HG03139 (cell line): ENCODE results near the gene RNFT2.
"Not testable (repeated sequence)": the region's sequence is repeated elsewhere in the genome, so short reads cannot be mapped to it uniquely, and the experiment has no call there.

Experiments
- ATAC-seq: cut with Tn5 transposase; IDR thresholded peaks from one replicate; pipeline ENCODE4 v1.9.1; 2021; ENCODE audit not compliant: unreplicated experiment

RNFT2 gene

DNA sequence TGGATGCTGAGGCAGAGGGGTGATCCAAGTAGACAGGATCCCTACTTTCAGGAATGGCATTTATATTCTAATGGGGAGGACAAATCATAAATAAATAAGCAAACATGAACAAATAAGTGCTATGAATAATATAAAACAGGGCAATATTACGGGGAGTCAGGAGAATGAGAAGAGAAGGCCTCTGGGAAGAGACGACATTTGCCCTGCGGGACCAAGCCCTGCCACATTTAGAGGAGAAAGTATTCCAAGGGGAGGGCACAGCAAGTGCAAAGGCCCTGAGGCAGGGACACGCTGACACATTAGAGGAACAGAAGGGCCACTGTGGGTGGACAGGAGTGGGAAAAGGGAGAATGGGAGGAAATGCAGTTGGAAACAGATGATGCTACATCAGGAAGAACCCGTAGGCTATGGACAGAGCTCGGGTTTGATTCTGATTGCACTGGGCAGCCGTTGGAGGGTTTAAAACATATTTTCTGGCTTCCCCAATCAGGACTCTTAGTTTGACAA is 1.3 kb downstream of the RNFT2 start:
- no peak for ATAC-seq

DNA sequence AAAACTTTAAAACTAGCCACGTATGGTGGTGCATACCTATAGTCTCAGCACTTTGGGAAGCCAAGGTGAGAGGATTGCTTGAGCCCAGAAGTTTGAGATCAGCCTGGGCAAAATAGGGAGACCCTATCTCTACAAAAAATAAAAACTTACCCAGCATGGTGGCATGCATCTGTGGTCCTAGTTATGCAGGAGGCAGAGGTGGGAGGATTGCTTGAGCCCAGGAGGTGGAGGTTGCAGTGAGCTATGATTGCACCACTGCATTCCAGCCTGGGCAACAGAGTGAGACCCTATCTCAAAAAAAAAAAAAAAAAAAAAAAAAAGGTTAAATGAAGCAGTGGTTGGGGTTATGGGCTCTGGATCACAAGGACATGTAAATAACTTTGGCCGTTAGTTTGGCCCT is 4.7 kb downstream of the RNFT2 start:
- ATAC-seq, result not testable (repeated sequence)

GRCh38 chr12:116744766-116745165 is 6.7 kb downstream of the RNFT2 start:
- no peak for ATAC-seq

GRCh38 chr12:116745554-116745953 is 7.4 kb downstream of the RNFT2 start:
- ATAC-seq, result no peak

DNA sequence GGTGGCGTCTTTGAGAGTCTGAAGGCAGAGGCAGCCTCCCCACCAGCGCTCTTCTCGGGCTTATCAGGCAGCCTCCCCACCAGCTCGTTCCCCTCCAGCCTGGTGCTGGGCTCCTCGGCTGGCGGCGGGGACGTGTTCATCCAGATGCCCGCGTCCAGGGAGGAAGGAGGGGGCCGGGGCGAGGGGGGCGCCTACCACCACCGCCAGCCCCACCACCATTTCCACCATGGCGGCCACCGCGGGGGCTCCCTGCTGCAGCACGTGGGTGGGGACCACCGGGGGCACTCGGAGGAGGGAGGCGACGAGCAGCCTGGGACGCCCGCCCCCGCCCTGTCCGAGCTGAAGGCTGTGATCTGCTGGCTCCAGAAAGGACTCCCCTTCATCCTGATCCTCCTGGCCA is 11.8 kb downstream of the RNFT2 start:
- ATAC-seq, result no peak

DNA sequence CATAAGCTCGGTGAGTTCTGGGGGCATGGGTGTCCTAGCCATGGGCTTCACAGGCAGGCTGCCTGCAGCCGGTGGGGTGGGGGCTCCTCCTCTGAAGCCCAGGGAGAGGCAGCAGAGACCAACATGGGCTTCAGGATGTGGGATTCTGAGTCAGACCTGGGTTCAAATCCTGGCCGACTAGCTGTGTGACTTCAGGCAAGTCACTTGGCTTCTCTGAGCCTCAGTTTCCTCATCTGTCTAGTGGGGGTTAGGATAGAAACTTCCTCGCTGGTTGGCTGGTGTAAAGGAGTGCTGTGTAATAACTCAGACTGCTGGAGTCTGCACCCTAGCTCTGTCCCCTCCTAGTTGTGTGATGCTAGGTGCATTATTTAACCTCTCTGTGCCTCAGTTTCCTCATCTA is 12.2 kb downstream of the RNFT2 start:
- no peak for ATAC-seq

DNA sequence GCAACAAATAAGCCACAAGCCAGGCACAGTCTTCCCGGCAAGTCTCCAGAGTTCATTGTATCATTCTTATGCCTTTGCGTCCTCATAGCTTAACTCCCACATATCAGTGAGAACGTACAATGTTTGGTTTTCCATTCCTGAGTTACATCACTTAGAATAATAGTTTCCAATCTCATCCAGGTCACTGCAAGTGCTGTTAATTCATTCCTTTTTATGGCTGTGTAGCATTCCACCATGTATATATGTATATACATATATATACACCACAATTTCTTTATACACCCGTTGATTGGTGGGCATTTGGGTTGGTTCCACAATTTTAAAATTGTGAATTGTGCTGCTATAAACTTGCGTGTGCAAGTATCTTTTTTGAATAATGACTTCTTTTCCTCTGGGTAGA is 16.0 kb downstream of the RNFT2 start:
- ATAC-seq, result not testable (repeated sequence)

GRCh38 chr12:116754783-116755182 is 16.7 kb downstream of the RNFT2 start:
- ATAC-seq, result not testable (repeated sequence)

DNA sequence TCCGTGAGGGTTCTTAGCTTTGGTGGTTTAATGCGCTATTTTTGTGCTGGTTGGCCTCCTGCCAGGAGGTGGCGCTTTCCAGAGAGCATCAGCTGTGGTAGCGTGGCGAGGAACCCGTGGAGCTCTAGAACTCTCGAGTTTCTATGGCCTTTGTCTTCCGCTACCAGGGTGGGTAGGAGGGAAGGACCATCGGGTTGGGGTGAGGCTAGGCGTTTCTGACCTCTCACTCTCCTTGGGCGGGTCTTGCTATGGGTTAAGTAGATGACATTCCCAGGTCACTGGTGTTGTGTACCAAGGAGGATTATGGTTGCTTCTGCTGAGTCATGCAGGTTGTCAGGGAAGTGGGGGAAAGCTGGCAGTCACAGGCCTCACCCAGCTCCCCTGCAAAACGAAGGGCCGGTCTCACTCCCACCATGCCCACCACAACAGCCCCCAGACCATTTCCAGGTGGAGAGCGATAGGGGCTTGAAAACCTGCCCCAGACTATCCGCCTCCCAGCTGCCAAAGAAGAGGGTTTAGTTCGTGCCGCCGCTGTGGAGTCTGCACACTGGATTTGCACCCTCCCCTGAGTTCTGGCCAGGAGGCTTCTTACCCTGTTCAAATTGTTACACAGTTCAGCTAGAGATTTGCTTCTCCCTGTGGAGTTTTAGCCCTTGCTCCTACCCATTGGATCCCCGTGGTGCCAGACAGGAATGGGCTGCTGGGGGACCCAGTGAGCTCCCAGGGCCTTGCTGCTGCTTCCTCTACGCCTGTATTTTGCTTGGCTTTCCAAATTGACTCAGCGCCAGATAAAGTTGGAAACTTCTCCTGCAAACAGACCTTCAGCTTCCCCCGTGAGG is 21.9 kb downstream of the RNFT2 start:
- ATAC-seq, result no peak

GRCh38 chr12:116760622-116761020 is 22.5 kb downstream of the RNFT2 start:
- no peak for ATAC-seq

- no peak for ATAC-seq
These were observed 23.4 kb downstream of the RNFT2 start for GRCh38 chr12:116761499-116761898.

DNA sequence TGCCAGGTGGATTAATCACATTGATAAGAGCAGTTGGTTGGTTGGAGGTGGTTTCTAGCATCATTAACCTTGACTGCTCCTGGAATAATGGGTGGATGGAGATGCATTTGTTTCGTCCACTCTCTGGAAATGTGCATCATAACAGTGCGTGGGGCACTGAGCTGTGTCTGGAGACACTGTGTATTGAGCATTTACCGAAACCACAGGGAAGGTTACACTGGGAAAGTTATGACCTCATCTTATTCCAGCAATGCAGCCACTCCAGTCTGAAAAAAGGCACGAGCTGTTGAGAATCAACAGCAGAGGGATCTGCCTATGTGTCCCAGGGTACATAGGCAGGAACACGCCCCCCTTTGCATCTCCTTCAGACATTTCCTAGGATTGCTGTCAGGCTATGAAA is 27.2 kb downstream of the RNFT2 start:
- ATAC-seq, result no peak

GRCh38 chr12:116766285-116766684 is 28.2 kb downstream of the RNFT2 start:
- ATAC-seq, result no peak

GRCh38 chr12:116766746-116767145 is 28.6 kb downstream of the RNFT2 start:
- no peak for ATAC-seq

DNA sequence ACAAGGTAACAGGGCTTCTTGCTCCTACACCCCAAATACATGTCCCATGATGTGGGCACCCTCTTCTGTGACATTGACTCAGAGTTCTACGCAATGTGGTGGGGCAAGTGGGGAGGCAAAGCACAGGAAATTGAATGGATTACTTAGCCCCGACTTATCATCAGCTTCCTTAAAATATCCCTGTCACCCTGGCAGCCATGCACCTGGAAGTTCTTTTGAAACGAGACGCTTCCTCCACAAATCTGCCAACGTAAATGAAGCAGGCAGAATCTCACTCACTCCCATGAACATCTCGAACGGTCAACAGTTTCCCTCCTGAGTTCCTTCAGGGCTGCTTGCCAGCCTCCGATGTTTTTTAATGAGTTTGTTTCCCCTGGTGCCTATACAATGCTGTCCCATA is 33.5 kb downstream of the RNFT2 start:
- no peak for ATAC-seq

DNA sequence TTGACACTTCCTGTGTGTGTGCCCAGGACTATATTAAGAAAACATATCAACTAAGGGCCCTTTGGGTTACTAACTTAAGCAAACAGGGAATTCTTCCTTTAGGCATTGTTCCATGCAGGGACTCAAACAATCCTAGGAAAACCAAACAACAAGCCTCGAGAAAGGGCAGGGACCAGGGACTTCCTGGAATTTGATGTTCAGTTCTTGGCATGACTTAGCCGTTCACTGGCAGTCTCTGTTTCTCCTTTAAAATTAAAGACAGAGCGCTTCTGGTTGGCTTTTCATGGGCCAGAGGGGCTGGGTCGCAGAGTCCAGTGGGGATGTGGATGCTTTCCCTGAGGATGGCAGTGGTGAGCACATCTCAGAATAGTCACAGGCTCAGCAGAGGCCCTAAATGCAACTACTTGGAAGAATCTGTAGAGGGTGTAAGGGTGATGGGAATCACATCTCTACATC is 35.2 kb downstream of the RNFT2 start:
- ATAC-seq, result no peak

- no peak for ATAC-seq
These were observed 35.9 kb downstream of the RNFT2 start for GRCh38 chr12:116774020-116774419.

DNA sequence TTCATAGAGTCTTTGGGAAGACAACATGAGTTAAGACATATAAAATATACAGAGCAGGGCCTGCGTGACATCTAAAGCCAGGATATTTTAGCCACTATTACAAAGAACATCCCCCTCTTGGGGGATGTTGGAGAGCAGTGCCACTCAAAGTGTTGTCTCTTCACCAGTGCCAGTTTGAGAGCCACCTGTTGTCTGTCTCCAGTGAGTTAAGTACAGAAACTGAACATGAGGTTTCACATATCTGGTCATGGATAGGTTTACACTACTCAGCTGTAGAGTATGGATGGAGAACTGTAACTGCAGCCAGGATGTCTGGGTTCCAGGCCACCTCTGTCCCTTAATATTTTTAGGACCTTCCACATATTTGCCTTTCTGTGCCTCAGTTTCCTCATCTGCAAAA is 39.1 kb downstream of the RNFT2 start:
- ATAC-seq, result no peak

GRCh38 chr12:116779597-116779996 is 41.5 kb downstream of the RNFT2 start:
- ATAC-seq, result no peak

DNA sequence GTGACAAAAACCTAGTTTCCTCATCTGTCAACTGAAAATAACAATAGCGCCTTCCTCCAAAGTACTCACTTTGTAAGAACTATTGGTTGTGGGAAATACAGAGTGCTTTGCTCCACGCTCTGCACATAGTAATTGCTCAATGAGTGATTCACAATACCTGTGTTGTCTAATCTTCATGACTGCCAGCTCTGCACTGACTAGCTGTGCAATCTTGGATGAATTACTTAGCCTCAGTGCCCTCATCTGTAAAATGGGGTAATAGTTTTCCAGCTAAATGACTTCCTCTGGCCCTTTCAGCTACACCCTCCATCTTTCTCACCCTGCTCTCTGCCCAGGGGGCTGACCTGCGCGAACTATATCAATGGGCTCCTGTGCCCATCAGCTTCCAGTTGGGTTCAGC is 42.8 kb downstream of the RNFT2 start:
- ATAC-seq, result no peak

DNA sequence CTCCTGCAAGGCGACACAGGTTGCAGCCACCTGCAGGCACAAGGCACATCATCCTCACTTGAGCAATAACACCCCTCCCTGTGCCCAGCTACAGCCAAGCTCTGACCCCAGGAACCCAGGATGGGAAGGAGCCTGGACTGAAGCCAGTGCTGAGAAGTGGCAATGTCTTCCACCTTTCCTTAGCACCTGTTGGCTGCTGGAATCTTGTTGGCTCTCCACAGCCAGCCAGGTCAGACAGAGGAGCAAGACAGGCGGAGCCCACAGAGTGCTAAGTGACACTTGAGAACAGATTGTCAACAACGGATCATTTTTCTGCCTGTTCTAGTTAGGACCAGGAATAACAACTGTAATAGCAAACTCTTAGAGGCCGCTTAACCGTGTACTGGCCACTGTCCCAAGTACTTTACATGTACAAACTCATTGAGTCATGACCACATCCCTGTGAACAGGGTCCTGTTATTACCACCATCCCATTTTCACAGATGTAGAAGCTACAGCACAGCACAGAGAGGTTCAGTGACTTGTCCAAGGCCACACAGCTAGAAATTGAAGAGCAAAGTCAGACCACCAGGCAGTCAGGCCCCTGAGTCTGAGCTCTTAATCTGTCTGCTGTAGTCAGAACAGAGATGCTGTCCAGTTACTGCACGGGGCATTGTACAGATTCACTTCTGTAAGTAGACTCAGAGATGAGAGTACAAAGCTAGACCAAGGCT is 45.6 kb downstream of the RNFT2 start:
- no peak for ATAC-seq

DNA sequence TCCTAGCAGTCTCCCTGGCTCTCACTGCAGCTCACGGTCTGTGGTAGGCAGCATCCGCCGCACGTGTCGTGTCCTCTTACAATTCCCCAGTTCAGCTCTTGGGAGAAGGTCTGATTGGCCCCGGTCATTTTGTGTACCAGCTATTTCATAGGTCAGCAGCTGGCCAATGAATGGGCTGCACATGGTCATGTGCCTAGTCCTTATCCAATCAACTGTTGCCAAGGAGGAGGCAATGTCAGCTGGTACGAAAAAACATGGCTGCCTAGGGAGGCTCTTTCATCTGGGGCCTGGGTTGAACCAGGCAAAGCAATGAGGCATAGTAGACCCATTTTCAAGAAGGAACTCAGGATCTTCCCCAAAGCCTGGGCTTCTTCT is 46.1 kb downstream of the RNFT2 start:
- ATAC-seq, result no peak
